ENCODE data around the gene GAL3ST1.
"Not testable (repeated sequence)": the region's sequence is repeated elsewhere in the genome, so short reads cannot be mapped to it uniquely, and the experiment has no call there.

GAL3ST1 gene

DNA sequence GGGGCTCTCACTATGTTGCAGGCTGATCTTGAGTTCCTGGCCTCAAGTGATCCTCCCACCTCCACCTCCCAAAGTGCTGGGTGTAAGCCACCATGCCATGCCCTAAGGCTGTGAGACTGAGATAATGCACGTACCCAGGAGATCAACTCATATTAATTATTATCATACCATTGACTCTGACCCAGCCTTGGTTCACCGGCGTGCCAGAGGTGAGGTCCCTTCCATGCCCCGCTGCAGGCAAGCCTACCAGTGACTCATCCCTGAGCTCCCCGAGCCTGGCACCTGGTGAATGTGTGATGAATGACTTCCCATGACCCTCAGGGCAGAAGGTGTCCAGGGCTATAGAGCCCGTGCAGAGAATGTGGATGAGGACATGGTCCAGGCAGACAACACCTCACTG, 12.1 kb downstream of the GAL3ST1 start:
- no peak for DNase-seq

DNA sequence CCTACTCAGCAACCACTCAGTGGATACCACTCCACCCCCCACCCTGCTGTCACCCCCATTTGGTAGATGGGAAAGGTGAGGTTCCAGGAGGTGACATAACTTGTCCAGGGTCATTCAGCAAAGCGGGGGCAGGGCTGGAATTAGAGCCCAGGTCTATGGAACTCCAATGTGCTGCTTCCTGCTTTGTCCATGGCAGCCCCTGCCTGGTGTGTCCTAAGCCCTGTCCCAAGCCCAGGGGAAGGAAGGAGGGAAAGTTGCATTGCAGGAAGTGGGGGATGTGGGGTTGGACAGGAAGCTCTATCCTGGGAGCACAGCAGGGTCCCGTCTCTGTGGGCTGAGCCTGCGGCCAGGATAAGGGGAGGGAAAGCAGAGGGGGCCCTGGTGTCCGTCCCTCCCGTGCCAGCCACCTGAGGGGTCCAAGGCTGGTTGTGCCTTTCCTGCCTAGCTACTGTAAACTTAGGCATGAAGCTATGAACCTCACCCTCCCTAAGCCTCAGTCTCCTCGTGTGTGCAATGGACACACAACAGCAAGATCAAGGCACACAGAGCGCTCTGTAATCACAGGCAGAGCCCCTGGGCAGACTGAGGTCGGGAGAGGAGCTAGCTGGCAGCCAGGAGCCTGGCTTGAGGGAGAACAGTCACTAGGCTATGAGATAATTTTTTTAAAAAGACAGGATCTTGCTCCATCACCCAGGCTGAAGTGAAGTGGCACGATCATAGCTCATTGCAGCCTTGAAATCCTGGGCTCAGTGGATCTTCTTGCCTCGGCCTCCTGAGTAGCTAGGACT, 12.9 kb downstream of the GAL3ST1 start:
- no peak for DNase-seq

DNA sequence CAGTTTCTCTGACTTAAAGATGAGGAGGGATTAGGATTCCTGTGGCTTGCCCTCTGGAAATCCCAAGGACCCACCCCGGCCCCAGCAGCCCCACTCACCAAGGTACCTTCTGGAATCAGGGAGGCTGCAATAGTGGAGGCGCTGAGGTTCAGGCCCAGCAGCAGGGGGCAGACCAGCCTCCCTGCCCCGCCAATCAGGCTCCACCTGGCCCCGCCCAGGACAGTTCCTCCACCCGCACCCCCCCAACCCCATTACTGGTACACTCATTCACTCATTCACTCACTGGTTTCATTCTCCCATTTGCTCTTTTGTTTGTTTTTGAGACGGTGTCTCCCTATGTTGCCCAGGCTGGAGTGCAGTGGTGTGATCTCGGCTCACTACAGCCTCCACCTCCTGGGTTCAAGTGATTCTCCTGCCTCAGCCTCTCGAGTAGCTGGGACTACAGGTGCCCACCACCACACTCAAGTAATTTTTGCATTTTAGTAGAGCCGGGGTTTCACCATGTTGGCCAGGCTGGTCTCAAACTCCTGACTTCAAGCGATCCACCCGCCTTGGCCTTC, 13.7 kb downstream of the GAL3ST1 start:
- not testable (repeated sequence) for DNase-seq

DNA sequence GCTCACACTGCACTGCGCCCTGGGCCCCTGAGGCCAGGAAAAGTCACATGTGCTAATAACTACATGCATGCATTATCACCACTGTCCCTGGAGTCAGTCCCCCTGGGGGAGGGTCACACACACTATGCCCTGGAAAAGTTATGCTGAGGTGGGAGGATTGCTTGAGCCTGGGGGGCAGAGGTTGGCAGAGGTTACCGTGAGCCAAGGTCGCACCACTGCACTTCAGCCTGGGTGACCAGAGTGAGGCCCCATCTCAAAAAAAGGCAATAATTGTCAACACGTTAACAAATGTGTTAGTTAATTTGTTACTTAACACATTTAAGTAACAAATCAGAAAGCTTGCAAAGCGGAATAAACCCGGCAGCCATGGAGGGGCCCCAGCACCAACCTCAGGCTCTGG, 14.6 kb downstream of the GAL3ST1 start:
- DNase-seq, result no peak

GRCh38 chr22:30557243-30557642, 17.2 kb downstream of the GAL3ST1 start:
- DNase-seq, result no peak

GRCh38 chr22:30556388-30556787, 18.1 kb downstream of the GAL3ST1 start:
- DNase-seq, result no peak

DNA sequence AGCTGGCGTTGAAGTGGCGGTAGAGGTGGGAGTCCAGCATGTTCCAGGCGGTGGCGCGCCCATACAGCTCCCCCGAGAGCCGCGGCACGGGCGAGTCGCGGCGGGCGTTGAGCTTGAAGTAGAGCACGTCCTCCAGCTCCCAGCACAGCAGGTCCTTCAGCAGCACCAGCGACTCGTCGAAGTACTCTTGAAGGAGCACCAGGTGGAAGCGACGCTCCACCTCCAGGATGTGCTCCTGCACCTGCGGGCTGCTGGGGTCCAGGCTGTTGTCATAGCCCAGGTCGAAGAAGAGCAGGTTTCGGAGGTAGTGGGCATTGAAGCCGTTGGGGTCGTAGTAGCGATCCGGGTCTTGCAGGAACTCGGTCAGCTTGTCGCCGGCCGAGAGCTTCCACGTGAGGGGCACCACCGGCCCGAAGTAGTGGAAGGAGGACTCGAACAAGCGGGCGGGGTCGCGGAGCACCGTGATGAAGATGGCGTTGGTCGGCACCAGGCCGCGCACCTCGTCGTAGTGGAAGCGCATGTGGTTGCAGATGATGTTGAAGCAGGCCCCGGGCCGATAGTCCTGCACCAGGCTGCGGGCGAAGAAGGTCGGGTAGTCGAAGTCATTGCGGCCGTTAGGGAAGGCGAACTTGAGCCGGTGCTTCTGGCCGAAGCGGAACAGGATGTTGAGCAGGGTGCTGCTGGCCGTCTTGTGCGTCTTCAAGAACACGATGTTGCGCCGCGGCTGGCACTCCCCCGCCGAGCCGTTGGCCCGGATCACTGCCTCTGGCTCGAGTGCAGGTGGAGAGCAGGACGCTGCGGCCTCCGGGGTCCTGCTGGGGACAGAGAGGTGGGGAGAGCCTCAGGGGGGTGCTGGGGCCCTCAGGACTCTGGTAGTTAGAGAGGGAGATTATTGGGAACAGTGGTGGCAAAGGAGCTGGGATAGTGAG, 18.9 kb downstream of the GAL3ST1 start:
- no peak for DNase-seq

DNA sequence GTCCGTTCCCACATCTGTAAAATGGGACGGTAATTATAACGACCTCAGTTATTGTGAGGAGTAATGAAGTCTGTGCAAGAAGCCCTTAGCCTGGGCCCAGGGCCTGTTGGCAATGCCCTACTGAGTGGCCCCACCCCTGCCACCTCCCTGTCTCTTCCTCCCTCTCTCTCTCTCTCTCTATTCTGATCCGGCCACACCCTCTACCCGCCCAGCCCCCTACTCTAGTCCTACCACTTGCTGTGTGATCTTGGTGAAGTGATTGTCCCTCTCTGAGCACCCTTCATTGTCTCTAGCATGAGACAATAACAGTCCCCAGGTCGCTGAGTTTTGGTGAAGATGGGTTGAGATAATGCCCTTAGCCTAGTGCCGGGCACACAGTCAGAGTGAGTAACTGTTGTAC, 20.5 kb downstream of the GAL3ST1 start:
- no peak for DNase-seq

- no peak for DNase-seq
These were observed 21.7 kb downstream of the GAL3ST1 start for GRCh38 chr22:30552719-30553118.

GRCh38 chr22:30551813-30552212, 22.7 kb downstream of the GAL3ST1 start:
- not testable (repeated sequence) for DNase-seq

GRCh38 chr22:30547188-30547587, 27.3 kb downstream of the GAL3ST1 start:
- no peak for DNase-seq

- no peak for DNase-seq
These were observed 27.8 kb downstream of the GAL3ST1 start, which contains the start of gene SEC14L6 for GRCh38 chr22:30546616-30547015. SEC14L6 (minus strand) TSS chr22:30546741; CDS start chr22:30546682, 59 bp downstream.

DNA sequence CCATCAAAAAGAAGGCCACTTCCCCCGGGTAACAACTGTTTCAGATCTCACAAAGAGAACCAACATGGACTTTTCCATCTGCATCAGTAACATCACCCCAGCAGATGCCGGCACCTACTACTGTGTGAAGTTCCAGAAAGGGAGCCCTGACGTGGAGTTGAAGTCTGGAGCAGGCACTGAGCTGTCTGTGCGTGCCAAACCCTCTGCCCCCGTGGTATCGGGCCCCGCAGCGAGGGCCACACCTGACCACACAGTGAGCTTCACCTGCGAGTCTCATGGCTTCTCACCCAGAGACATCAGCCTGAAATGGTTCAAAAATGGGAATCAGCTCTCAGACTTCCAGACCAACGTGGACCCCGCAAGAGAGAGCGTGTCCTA, 31.7 kb downstream of the GAL3ST1 start:
- DNase-seq, result no peak

DNA sequence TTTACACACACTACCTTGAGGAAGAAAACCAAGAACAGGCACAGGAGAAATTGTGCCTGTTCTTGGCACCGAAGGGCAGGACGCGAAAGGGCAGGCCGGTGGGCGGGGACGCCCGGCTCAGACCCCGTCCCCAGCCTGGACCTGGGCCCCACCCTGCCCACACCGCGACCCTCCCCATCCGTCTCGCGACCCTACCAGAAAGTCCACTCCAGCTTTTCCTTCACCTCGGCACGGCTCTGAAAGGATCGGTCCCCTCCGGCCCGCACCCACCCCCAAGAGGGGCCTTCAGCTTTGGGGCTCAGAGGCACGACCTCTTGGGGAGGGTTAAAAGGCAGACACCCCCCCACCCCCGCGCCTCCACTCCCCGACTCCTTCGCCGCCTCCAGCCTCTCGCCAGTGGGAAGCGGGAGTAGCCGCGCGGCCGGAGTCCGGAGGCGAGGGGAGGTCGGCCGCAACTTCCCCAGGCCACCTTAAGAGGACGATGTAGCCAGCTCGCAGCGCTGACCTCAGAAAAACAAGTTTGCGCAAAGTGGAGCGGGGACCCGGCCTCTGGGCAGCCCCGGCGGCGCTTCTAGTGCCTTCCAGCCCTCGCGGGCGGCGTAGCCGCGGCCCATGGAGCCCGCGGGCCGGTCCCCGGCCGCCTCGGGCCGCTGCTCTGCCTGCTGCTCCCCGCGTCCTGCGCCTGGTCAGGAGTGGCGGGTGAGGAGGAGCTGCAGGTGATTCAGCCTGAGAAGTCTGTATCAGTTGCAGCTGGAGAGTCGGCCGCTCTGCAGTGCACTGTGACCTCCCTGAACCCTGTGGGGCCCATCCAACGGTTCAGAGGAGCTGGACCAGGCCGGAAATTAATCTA, 32.3 kb downstream of the GAL3ST1 start:
- no peak for DNase-seq

GRCh38 chr22:30541511-30541910, 33.0 kb downstream of the GAL3ST1 start:
- DNase-seq, result not testable (repeated sequence)

DNA sequence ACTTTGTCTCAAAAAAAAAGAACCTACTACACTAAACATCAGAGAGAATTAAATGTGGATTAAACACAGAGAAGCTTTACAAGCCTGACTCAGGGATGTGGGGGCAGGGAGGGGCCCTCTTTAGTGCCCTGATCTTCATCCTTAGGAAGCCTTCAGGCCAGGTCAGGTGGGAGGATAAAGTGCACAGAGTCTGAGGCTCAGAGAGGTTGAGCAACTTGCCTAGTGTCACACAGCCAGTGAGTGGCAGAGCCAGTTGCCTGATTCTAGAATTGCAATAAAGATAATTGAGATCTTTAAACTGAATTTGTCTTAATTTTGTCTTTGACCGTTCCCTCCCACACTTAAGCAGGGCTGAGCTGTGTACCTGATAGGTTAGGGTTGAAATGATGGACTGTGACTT, 35.1 kb downstream of the GAL3ST1 start:
- DNase-seq, result no peak

GRCh38 chr22:30538280-30538679, 36.2 kb downstream of the GAL3ST1 start:
- DNase-seq, result no peak

DNA sequence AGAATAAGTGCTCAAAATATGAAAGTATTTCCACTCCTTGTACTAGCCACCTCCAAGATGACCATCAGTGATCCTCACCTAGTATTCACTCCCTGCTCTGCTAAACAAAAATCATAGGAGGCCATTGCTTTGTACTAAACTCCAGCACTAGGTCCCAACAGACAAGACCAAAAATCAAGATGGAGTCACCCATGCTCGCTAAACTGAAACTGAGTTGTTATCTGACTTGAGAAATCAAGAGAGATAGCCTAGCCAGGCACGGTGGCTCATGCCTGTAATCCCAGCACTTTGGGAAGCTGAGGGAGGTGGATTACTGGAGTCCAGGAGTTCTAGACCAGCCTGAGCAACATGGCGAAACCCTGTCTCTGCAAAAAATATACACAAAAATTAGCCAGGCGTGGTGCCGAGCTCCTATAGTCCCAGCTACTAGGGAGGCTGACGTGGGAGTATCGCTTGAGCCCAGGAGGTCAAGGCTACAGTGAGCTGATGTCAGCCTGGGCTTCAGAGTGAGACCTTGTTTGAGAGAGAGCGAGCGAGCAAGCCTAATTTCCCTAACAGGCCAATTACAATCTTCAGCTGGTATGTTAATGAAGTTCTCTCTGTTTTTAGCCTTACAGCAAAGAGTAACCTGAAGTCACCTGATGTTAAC, 37.3 kb downstream of the GAL3ST1 start:
- no peak for DNase-seq

DNA sequence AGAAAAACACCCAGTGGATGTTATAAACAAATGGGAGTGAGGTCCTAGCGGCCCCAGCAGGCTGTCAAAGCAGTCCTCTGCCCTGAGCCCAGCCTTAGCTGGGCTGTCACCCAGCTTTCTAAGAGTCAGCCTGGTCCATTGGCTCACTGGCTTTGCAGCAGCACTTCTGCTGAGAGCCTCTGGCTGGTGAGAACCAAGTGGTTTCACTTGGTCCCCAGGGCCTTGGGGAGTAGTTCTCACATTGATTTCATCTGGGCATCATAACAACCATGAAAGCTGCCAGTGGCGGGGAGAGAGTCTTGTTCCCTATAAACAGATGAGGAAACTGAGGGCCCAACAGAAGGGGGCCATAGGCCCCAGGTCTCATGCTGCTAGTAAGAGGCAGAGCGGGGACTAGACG, 39.3 kb downstream of the GAL3ST1 start:
- no peak for DNase-seq

DNA sequence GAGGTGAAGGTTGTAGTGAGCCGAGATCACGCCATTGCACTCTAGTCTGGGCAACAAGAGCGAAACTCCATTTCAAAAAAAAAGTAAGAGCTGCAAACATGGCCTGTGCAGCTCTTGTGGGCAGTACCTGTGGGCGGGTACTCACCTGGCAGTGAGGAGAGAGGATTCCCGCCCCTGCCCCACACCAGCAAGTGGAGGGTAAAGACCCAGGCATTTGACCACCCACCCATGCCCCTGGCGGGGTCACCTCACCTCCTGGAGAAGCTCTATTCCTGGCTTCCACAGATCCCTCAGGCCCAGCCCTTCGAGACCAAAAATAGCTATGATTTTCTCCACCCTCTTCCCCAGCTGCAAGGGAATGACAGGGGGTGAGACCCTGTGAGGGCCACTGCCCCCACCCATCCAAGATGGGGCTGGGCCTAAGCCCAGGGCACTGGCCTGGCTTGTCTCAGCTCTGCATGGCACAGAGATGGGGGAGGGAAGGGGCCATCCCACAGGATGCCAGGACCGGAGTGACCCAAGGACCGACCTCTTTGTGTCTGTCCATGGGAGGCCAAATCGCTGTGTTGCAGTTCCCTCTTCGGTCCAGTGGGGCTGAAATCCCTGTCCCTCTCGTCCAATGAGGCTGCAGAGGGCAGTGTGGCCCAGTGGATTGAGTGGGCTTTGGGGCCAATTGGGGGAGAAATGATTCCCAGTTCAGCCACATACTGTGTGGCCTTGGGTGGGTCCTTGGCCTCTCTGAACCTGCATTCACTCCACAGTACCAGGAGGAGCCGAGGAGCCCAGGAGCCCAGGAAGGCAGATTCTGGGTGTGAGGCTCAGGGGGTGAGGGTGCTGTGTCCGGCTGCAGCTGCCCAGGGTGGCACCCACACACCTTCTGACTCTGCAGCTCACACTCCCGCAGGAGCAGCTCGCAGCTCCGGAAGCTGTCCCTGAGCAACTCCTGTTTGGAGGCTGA, 42.5 kb downstream of the GAL3ST1 start:
- DNase-seq, result no peak

GRCh38 chr22:30526656-30527055, 47.8 kb downstream of the GAL3ST1 start:
- no peak for DNase-seq
